ENCODE results near the gene CDKL4.

- TF ChIP-seq CTCF (IDR thresholded peaks at IDR 0.05) (no peak), POLR2A (IDR thresholded peaks at IDR 0.05) (no peak), POLR2AphosphoS5 (IDR thresholded peaks at IDR 0.05) (no peak)
Measured at GRCh38 chr2:39178756-39179155, 65.0 kb downstream of the CDKL4 start.
